HG03025 (cell line): ENCODE results near the gene BLOC1S3.
"Not testable (repeated sequence)": the region's sequence is repeated elsewhere in the genome, so short reads cannot be mapped to it uniquely, and the experiment has no call there.

ENCODE experiments used
- ATAC-seq: cut with Tn5 transposase; IDR thresholded peaks from one replicate; pipeline ENCODE4 v1.9.1; 2021; ENCODE audit warnings: mild to moderate bottlenecking, moderate library complexity; ENCODE audit not compliant: unreplicated experiment, low FRiP score

BLOC1S3 gene

DNA sequence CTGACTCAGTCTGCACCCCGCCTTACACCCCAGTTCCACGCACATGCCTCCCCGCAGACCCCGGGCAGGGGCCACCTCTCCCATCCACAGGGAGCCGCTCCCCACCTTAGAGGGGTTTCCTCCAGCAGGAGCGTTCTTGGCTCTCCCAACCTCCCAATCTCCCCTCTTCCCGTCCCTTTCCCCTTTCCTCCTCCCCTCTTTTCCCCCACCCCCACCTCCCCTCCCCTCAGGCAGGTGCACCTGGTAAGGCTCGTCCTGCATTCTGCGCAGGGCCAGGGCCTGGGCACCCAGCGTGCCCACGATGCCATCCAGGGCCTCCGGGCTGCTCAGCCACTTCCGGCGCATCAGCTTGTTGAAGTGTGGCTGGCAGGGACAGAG, 39.4 kb downstream of the BLOC1S3 start:
- ATAC-seq: no peak

DNA sequence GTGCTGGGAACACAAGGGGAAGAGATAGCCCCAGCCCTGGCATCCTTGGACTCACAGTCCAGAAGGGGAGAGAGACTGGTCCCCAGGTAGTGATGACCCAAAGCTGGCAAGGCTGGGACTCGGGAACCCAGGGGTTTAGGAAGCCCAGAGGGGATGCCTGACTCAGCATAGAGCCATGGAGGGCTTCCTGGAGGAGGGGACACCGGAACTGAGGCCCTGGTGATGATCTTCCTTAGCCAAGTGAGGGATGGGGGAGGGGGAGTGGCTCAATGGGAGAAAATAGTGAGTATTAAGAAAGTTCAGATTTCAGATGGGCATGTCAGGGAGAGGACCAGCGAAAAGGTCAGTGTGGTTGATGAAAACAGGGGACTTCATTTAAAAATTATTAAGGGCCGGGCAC, 39.8 kb downstream of the BLOC1S3 start:
- ATAC-seq: no peak

DNA sequence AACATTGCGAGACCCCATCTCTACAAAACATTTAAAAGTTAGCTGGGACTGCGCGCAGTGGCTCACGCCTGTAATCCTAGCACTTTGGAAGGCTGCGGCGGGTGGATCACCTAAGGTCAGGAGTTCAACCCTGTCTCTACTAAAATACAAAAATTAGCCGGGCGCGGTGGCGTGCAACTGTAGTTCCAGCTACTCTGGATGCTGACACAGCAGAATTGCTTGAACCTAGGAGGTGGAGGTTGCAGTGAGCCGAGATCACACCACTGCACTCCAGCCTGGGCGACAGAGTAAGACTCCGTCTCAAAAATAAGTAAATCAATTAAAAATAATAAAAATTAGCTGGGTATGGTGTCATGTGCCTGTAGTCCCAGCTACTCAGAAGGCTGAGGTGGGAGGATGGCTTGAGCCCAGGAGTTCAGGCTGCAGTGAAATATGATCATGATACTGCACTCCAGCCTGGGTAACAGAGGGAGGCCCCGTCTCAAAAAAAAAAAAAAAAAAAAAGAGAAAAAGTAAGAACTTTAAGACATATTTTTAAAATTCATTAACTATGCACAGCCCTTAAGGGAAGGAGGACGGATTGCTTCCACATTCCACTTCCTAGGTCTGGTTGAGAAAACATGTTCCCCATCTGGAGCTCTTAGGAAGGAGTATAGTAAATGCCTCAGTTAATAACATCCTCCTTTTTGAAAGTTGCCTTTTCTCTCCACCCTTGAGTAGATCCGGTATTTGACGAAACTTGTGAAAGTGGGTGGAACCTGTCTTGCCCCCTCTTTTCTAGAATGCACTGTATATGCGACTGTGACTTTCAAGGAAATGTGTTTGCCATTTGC, 40.5 kb downstream of the BLOC1S3 start:
- no peak for ATAC-seq

- no peak for ATAC-seq
Measured at GRCh38 chr19:45222724-45223123, 44.1 kb downstream of the BLOC1S3 start.

DNA sequence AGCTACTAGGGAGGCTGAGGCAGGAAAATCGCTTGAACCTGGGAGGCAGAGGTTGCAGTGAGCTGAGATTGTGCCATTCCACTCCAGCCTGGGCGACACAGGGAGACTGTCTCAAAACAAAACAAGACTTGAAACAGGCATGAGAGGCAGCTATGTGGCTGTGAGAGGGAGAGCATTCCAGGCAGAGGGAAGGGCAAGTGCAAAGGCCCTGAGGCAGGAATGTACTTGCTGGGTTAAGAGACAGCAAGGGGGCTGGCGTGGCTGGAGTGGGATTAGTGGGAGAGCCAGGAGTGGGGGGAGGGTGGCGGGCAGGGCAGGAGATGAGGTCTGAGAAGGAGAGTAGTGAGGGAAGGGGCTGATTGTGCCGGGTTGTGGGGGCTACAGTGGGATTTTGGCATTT, 45.3 kb downstream of the BLOC1S3 start:
- ATAC-seq: no peak

- no peak for ATAC-seq
Measured at GRCh38 chr19:45224645-45225044, 46.1 kb downstream of the BLOC1S3 start.

DNA sequence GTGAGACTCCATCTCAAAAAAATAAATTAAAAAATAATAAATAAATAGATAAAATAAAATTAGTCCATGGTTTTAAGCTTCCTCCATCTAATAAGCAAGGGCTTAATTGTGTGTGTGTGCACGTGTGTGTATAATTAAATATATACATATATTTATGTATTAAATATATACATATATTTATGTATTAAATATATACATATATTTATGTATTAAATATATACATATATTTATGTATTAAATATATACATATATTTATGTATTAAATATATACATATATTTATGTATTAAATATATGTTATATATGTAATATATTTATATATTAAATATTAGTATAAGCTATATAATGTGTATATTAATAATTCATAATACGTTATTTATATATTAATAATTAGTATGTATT, 50.5 kb downstream of the BLOC1S3 start:
- ATAC-seq: not testable (repeated sequence)
